Kidney capillary endothelial cell (primary cell): ENCODE measurements around the gene PTPRT.
"Not testable (repeated sequence)": the region's sequence is repeated elsewhere in the genome, so short reads cannot be mapped to it uniquely, and the experiment has no call there.

Experiments used
- DNase-seq: peaks from one replicate; pipeline ENCODE4 v3.0.0-alpha.2; 2018; ENCODE audit warnings: low spot score

Gene PTPRT

GRCh38 chr20:42281801-42282200 lies 907.9 kb downstream of the PTPRT start:
- no peak for DNase-seq

DNA sequence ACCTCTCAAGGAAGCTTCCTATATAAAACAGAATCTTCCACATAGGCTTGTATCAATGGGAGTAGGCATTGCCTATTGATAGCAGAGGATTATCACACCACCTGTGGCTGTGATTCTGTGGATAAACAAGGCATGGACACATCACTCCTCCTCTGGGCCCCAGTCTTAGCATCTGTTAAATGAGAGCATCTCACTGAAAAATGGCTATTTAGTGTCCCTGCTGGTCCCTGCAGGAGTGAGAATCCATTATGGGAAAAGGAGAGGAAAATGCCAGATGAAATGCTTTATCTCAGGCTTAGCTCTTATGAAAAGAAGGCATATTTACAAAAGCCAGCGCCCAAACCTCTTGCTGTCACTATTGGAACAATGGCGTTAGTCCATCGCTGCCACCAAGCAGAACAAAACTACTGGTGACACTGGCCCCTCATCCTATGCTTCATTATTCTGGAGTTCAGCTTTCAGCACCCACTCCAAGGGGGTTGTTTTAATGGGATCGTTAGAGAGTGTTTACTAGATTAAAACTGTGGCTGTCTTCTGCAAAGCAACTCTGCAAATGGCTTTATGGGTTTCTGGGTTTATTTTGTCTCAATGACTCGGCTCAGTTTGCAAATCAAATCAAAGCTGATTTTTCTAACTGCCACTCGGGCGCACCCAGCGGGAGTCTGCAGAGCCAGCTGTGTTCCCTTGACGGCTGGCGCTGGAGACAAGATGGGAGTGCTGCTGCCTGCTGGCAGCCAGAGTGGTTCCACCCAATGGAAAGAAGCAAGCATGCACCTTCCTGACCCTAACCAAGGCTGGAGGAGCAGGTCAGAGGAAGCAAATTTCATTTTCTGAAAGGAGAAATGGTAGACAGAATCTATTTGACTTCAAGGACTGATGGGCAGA lies 912.7 kb downstream of the PTPRT start:
- DNase-seq, result no peak

GRCh38 chr20:42274986-42275385 lies 914.7 kb downstream of the PTPRT start:
- no peak for DNase-seq

GRCh38 chr20:42272516-42272915 lies 917.2 kb downstream of the PTPRT start:
- DNase-seq, result no peak

DNA sequence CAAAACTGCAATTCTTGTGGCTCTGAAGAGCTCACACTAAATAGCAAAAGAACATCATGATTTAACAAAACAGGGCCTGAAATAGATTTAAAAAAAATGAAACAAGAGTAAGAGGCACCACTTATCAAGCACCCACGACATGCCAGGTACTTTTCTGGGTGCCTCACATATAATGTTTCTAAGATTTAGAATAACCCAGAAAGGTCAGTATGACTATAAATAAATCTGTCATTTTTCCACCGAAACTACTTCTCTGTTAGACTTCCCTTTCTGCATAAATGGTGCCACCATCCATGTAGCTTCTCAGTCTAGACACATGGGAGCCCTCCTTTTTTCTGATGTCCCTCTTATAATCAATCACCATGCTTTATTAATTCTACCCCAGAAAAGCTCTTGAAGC lies 919.2 kb downstream of the PTPRT start:
- DNase-seq, result no peak

- no peak for DNase-seq
Observed at GRCh38 chr20:42267793-42268384, 921.8 kb downstream of the PTPRT start.

DNA sequence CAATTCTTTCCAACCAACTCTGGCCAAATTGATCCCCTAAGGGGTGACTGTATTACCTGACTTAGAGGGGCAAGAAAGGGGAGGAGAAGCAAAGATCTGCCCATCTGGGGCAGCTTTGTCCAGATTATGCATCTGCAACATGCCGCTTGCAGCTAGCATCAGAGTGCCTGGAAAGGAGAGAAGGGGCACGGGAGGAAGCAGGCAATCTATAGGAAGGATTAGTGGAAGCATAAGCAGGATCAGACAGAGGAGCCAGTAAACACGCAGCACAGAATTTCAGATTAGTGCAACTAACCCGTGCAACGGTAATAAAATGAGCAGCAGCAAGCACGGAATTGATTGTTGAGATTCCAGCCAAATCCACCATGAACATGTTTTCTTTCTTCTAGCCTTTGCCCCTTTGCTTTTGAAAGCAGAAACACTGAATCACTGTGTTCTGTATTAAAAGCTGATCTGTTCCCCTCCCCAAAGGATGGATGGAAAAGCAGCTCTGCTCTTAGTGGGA lies 927.9 kb downstream of the PTPRT start:
- DNase-seq, result no peak

GRCh38 chr20:42260184-42260583 lies 929.5 kb downstream of the PTPRT start:
- DNase-seq, result no peak

GRCh38 chr20:42259389-42259788 lies 930.3 kb downstream of the PTPRT start:
- no peak for DNase-seq

- no peak for DNase-seq
Observed at GRCh38 chr20:42258564-42259302, 931.0 kb downstream of the PTPRT start.

DNA sequence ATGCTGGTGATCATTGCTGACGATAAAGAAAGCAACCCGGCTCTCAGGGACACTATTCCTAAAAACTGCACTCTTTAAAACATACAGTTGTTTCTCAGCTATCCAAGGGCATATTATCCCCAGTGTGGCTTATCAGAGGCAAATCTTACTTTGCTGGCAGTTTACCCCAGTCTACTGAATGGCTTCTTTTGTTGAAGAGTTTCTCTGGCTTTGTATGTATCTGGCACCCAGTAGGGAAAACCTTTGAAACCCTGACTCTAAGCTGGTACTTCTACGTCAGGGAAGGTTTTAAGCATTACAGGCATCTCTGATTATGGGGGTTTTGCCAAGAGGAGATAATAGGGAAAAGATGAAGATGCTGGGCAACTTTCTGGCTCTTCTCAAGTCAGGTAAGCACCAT lies 933.9 kb downstream of the PTPRT start:
- DNase-seq, result no peak

- no peak for DNase-seq
Observed at GRCh38 chr20:42254673-42255072, 935.0 kb downstream of the PTPRT start.

DNA sequence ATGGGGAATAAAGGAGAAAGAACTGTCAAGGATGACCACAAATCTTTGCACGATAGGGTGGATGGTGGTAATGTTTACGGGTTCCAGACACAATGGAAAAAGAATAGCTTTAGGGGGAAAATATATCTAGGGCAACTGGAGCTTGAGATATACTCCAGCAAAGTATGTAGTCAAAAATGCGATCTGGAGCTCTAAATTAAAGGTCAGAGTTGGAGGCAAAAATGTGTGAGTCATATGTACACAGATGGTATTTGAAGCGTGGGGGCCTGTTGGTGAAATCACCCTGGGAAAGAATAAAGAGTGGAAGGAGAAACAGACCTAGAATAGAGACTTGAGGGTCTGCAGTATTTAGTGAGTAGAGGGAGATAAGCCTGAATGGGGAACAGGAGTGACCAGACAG lies 937.6 kb downstream of the PTPRT start:
- no peak for DNase-seq

- DNase-seq, result no peak
Observed at GRCh38 chr20:42218621-42219374, 970.9 kb downstream of the PTPRT start.

GRCh38 chr20:42214074-42214473 lies 975.6 kb downstream of the PTPRT start:
- no peak for DNase-seq

DNA sequence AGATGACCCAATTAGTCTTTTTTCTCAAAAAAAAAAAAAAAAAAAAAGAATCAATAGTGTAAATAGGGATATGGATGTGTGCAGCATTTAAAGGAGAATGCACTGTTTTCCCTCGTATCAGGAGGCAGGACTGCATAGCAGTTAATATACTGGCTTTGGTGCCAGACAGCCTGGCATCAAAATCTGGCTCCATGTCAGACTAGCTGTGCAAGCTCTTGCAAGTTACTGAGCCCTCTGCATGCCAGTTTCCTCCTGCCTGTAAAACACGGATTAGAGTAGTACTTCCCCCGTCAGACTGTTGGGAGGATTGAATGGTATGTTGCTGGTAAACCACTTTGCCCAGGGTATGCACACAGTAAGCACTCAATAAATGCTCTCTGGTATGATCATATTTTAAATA lies 977.3 kb downstream of the PTPRT start:
- DNase-seq, result no peak

DNA sequence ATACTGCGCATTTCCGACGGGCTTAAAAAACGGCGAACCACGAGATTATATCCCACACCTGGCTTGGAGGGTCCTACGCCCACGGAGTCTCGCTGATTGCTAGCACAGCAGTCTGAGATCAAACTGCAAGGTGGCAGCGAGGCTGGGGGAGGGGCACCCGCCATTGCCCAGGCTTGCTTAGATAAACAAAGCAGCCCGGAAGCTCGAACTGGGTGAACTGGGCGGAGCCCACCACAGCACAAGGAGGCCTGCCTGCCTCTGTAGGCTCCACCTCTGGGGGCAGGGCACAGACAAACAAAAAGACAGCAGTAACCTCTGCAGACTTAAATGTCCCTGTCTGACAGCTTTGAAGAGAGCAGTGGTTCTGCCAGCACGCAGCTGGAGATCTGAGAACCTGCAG lies 983.1 kb downstream of the PTPRT start:
- DNase-seq, result not testable (repeated sequence)

- DNase-seq, result no peak
Observed at GRCh38 chr20:42204109-42204660, 985.5 kb downstream of the PTPRT start.

DNA sequence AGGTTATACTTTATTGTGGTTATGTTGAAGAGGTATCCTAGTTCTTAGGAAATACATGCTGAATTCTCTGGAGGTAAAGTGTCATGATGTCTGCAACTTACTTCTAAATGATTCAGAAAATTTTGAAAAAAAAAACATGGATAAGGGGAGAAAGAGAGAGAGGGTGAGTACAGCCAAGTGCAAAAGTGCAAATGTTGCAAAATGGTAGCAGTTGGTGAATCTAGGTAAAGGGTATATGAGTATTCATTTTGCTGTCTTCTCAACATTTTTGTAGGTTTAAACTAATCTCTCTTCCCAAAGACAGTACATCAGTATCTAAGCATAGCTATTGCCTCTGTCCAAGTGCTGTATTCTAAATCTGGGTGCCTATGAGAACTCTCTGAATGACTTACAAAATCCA lies 992.1 kb downstream of the PTPRT start:
- no peak for DNase-seq

- DNase-seq, result no peak
Observed at GRCh38 chr20:42193119-42193518, 996.6 kb downstream of the PTPRT start.

- no peak for DNase-seq
Observed at GRCh38 chr20:42192321-42192720, 997.4 kb downstream of the PTPRT start.
